Skeletal muscle cell (primary cell): ENCODE results near the gene ALDH6A1.

Source experiments
- DNase-seq: peaks from one replicate; pipeline ENCODE4 v3.0.0-alpha.2; 2010; ENCODE audit warnings: low read depth
- H3K4me3 ChIP-seq: 2 replicates; pipeline ENCODE4 v1.5.1; 2011; ENCODE audit warnings: low read depth, mild to moderate bottlenecking, control low read depth, low read length, moderate library complexity

ALDH6A1 gene

DNA sequence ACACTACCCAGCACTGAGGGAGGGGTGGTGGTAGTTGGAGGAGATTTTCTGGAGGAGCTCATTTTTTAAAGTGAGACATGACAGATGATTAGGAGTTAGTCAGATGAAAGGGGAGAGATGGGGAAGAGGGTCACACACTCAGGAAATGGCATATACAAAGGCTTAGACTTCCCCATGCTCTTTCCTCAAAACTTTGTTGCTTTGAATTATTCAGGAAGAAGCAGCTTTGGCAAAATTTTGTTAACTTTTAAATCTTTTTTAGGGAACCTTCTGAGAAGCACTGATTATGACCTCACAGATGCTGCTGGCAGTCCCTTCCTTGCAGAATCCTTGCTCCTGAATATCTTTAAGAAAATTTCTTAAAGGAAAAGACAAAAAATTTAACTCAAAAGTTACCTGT, 19.8 kb downstream of the ALDH6A1 start:
- DNase-seq, result no peak
- H3K4me3 ChIP-seq, result no peak overlapping the region

DNA sequence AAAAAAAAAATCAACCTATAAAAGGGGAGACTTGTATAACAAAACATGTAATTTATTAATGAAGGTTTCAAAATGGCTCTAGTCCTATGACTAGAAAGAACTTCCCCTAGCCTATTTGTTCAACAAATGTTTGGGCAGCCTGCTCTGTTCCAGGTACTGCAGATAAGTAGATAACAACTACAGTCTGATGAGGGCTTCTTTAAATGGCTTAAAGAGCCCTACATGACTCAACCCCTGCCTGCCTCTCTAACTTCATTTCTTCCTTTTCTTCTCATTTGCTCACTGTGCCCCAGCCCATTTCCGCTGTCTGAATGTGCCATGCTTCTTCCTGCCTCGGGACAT, 21.5 kb downstream of the ALDH6A1 start:
- no peak for DNase-seq
- H3K4me3 ChIP-seq, result no peak overlapping the region

DNA sequence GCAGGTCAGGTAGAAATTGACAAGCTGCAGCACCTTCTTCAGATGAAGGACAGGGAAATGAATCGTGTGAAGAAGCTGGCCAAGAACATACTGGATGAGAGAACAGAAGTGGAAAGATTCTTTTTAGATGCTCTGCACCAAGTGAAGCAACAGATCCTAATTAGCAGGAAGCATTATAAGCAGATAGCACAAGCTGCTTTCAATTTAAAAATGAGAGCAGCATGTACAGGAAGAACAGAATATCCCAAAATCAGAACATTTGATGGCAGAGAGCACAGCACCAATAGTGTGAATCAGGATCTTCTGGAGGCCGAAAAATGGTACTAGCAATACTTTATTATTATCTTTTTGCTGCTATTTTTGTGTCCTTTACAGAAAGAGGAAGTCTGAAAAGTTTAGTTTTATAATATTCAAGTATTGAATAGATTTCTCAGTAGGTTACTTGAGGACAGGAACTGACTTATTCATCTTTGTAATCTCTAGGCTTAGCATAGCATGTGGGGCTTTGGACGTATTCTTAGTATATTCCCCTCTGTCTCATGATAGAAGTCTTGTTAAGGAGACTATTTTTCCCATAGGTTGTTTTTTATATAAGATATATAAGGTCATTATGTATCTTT, 34.3 kb downstream of the ALDH6A1 start:
- no peak for DNase-seq
- H3K4me3 ChIP-seq, result no peak overlapping the region

DNA sequence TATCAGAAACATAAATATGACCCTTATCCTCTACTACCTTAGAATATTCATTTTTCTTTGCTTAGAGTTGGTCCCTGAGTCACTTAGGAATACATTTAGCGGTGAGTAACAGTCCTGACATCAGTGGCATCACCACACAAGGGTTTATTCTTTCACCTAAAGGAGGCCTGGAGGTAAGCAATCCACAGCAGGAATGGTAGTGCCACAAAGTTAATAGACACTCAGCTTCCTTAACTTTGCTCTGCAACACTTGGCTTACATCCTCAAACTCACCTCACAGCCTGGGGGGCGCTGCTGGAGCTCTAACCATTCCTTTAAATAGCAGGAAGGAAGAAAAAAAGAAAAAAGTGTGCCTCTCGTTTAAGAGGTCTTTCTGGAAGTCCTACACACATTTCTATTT, 36.0 kb downstream of the ALDH6A1 start:
- no peak for DNase-seq
- H3K4me3 ChIP-seq, result no peak overlapping the region

DNA sequence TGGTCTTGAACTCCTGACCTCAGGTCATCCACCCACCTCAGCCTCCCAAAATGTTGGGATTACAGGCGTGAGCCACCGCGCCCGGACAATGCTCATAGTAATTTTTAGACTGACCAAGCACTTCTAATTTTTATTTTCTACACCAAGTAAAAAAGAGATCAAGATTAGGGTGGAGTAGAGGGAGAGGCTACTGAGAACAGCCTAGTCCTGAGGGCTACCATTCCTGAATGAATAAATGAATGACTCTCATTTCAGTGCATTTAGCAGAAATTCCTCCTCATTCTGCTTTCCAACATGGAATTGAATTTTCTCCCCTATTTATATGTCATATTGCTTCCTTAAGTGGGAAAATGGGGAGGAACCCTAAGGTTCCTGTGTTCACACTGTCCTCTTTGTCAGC, 38.7 kb downstream of the ALDH6A1 start:
- DNase-seq, result no peak
- H3K4me3 ChIP-seq, result no peak overlapping the region

DNA sequence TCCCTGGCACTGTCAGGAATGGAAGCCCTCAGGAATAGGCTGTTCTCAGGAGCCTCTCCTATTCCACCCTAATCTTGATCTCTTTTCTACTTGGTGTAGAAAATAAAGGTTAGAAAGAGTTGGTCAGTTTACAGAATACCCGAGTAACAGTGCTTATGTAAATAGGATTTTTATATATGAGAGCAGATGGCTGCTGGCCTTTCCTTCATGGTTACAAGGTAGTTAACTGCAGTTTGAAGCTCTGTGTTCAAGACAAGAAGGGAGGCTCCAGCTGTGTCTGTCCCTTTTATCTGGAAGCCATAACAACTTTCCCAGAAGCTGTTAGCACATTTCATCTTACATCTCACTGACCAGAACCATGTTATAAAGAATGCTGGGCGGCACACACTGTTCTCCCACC, 42.0 kb downstream of the ALDH6A1 start:
- DNase-seq, result no peak
- no peak overlapping the region for H3K4me3 ChIP-seq

DNA sequence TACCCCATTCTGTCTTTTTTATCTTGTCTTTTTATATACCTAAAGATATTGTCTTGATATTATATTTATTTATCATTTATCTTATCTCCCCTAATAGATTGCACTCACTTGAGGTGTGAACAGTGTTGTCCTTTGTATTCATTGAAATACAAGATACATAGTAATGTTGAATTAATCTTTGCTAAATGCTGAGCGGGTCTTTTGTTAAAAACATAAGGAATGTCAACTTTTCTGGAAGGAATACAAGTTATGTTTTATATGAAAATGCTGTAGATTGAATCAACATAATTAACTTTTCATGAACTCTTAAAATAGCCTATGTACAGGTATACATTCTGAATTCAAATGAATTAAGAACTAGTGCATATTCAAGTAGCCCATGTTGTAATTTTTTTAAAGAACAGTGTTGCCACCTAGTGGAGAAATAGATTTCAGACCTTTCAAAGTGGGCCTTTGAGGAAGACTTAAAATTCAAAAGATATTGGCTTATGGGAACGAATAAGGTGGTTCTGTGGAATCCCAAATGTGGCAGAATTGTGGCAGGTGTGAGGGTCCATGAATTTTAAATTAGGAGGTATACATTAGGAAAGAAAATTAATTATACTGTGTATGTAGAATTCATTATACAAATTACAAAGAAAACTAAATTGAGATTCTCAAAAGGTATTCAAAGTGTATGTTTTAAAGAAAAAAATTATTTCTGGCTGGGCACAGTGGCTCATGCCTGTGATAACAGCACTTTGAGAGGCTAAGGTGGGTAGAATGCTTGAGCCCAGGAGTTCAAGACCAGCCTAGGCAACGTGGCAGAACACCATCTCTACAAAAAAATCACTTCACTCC, 46.0 kb downstream of the ALDH6A1 start:
- no peak for DNase-seq

DNA sequence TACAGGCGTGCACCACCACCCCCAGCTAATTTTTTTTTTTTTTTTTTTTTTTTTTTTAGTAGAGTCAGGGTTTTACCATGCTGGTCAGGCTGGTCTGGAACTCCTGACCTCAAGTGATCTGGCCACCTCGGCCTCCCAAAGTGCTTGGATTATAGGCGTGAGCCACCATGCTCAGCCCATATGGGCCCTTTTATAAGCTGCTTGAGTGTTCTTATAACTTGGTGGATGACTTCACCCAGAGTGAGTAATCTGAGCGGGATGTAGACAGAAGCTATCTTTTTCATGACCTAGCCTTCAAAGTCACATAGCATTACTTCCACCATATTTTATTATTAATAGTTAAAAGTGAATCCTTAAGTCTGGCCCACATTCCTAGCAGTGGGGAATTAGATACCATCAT, 48.7 kb downstream of the ALDH6A1 start:
- H3K4me3 ChIP-seq, result no peak overlapping the region
- DNase-seq, result peak; percentile 4

More for the DNA sequence above, 46.0 kb downstream of the ALDH6A1 start:
- H3K4me3 ChIP-seq, result no peak overlapping the region

DNA sequence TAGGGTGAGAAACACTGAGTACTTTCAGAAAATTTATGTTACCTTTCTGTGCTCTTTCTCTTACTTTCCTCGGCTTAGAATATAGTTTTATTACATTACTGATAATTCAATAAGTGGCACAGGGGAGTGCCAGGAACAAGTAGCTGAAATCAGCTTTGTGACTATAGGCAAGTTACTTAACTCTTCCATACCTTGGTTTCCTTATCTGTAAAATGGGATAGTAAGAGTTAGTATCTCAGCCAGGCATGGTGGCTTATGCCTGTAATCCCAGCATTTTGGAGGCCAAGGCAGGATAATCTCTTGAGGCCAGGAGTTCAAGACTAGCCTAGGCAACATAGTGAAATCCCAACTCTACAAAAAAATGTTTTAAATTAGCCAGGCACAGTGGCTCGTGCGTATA, 49.7 kb downstream of the ALDH6A1 start:
- H3K4me3 ChIP-seq, result no peak overlapping the region
- DNase-seq, result no peak

DNA sequence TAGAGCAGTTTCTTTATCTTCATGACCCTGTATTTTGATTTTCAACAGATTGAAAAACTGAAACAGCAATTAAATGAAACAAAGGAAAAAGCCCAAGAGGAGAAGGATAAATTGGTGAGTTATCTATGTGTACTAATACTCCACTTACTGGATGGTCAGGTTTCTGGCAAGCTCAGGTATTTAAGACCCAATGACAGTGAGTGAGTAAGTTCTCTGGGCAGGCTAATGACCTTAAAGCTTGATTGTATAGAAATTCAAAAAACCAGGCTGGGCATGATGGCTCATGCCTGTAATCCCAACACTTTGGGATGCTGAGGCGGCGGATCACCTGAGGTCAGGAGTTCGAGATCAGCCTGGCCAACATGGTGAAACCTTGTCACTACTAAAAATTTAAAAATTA, 55.1 kb downstream of the ALDH6A1 start:
- H3K4me3 ChIP-seq, result no peak overlapping the region
- no peak for DNase-seq

DNA sequence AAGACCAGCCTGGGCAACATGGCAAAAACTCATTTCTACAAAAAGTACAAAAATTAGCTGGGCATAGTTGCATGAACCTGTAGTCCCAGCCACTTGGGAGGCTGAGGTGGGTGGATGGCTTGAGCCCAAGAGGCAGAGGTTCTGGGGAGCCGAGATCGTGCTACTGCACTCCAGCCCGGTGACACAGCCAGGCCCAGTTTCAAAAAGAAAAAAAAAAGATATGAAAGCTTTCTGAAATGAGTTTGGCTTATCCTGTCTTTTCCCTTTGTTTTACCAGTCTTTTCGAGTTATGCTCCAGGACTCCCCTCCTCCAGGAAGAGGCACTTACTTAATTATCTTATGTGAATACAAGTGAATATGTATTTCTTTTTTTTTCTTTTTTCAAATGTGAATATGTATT, 61.9 kb downstream of the ALDH6A1 start:
- no peak overlapping the region for H3K4me3 ChIP-seq
- no peak for DNase-seq

DNA sequence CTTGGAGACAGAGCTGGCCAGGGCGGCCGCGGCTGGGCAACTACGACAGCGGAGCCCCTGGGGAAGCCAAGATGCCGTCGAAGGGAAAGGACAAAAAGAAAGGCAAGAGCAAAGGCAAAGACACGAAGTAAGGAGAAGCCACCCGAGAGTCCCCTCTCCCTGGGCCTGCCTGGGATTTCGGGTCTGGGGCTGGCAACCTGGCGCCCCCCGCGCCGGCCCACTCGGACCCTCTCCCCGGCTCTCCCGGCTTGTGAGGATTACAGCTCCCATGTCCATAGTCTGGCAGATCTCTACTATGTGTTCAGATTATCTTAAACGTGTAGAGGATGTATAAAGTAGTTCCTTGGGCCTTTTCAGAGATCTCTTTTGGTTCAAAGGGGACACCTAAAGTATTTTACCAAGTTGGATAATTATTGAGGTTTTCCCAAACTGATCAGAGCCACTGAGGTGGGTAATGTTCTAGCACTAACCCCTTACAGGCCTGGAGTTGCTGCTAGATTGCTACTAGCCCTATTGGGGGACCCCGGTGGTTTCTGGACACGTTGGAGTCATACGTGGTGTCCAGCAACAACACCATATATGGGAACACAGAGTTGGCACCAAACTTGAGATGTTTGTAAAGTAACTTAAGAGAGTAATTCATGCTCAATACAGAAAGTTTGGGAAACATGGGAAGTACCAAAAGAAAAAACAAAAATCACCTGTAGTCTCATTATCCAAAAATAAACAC, 64.7 kb downstream of the ALDH6A1 start:
- H3K4me3 ChIP-seq, result peak overlapping the region; percentile 81
- DNase-seq, result peak; percentile 39

DNA sequence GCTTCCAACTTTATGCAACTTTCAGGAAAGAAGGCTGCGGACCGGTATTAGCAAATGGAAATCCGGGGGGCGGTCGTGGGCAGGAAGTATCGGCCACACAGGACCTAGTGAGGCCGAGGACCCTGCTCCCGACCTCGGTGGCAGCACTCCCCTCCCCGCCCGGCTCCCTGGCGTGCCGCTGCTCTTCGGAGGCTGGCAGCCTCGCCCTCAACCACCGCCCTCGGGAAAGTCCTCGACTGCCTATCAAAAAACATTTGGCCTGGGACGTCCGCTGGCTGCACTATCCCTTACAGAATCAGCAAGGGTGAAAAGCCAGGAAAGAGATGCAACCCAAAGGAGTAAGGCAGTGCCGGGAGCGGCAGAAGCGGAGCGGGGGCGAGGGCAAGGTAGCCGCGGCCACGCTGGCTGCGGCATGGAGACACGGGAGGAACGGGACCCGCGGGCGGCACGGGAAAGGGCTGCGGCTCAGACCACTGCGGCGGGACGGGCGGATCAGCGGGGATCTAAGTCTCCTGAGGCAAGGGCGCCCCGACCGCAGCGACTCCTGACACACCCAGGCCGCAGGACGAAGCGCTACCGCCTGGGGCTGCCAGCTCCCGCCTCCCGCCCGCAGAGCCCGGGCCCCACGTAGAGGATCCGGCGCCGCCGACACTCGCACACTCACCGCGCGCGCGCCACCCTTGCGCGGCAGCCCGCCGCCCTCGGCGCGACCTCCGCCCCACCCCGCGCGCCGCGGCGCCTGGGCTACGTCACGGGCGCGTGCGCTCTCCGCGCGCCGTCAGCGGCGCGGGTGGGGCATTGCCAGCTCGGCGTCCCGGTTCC, 65.5 kb downstream of the ALDH6A1 start, which contains the start of the genes BBOF1 and ENTPD5:
Gene BBOF1, plus strand, starts transcription at position 764 of the 822 bp plus-strand sequence. CDS start 130 bp downstream, outside the sequence.
Gene ENTPD5, minus strand, starts transcription at position 703 of the 822 bp plus-strand sequence. CDS start 31,186 bp downstream, outside the sequence.
- peak; percentile 58 for DNase-seq

DNA sequence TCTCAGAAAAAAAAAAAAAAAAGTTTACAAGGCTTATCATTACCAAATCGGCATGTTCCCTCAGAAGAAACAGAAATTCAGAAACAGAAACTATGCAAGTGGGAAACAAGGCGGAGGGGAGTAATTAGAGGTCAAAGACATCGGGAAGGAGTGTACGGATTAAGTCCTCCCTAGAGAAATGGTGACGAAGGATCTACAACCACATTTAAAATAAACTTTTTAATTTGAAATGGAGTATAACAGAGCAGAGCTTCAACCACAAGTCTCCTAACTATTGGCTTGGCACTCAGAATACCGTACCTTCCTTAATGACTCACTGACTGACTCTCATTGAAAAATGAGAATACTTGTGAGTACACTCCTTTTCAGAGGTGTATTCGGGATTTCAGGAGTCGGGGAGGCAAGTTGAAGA, 66.1 kb downstream of the ALDH6A1 start:
- DNase-seq, result peak; percentile 25

More for the DNA sequence above, 65.5 kb downstream of the ALDH6A1 start, which contains the start of the genes BBOF1 and ENTPD5:
- H3K4me3 ChIP-seq, result peak within 1 kb of the TSS; percentile 81

DNA sequence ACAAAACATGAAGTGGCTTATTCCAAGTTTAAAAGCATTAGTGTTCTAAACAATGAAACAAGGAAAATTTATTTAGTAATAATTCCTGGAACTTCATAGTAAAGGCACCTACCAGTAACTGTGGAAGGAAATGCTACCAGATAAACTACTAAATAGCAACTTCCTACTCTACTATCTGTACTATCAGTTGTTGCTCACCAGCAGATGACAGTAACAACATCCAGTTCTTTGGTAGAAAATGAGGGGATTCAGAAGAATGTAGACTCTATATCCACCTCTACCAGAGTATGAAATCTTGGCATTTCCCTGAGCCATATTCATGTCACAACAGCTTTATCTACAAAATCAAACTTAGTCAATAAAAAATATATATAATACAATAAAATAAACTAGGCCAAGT, 68.3 kb downstream of the ALDH6A1 start:
- no peak for DNase-seq
- no peak overlapping the region for H3K4me3 ChIP-seq

More for the DNA sequence above, 66.1 kb downstream of the ALDH6A1 start:
- peak overlapping the region; percentile 81 for H3K4me3 ChIP-seq

DNA sequence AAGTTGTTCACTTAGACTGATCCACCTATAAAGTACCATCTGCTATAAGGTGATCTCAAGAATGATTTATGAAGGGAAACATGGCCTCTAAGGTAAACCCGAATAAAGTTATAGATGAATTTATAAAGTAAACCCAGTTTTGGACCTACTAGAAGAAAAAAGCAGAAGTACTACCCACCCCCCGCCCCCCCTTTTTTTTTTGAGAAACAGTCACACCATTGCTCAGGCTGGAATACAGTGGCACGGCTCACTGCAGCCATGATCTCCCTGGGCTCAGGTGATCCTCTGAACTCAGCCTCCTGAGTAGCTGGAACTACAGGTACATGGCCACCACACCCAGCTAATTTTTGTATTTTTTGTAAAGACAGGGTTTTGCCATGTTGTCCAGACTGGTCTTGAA, 69.1 kb downstream of the ALDH6A1 start:
- no peak for DNase-seq
- H3K4me3 ChIP-seq, result no peak overlapping the region

DNA sequence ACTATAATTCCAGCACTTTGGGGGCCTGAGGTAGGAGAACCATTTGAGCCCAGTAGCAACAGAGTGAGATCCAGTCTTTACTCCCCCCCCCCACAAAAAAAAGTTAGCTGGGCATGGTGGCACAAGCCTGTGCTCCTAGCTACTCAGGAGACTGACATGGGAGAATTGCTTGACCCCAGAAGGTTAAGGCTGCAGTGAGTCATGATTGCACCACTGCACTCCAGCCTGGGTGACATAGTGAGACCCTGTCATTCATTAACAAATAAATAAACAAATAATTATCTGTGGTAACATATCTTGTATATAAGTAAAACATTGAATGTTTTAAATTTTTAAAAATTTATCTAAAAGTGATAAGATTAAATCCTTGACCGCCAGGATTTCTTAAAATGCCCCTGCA, 70.0 kb downstream of the ALDH6A1 start:
- DNase-seq, result no peak
- no peak overlapping the region for H3K4me3 ChIP-seq

DNA sequence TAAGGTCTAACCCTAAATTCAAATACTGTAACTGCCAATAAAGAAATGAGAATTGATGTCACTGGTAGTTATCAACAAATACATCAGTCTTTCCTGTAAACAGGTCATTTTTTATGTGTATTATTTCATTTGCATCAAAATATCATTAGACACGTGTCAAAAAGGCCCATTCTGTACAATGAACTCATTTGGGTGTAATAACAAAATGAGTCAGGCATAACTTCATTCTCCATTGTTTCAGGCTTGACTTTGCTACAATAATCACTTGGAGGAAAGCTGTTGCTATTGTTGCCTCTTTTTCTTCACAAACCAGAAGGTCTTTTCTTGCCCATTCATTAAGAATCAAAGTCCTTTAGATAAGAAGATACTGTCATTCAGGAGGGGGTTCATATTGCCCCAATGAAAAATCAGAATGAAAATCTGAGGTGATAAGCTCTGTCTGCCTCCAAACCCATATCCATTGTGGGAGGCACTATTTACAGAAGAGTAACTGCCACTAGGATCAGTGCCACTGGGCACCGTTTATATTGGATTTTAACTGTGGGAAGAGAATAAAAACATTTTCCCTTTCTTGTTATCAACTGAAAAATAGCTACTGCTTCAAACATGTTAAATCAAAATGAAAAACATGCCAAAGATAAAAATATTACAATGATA, 75.3 kb downstream of the ALDH6A1 start:
- no peak for DNase-seq
- H3K4me3 ChIP-seq, result no peak overlapping the region
